ENCODE data around the gene DAB1. TPM values are rescaled to one million over a fixed set of nuclear protein-coding genes. Genes with fewer than 3 reads are reported as not detected.

DAB1 gene
- total RNA-seq, 1 donor from 2014 or later, result 0.25 TPM

GRCh38 chr1:57381871-57382270 lies 42.0 kb downstream of the DAB1 start:
- Histone ChIP-seq H3K27me3 (ENCODE audit: control insufficient read depth, insufficient read depth, low read length) (no peaks in the 10 kb centered on the region), H3K36me3 (ENCODE audit: control insufficient read depth, insufficient read depth, low read length) (no peaks in the 10 kb centered on the region), H3K4me3 (ENCODE audit: low read depth, low read length) (no peak overlapping the region)
- no peak for DNase-seq (ENCODE audit: low read depth)
- TF ChIP-seq CTCF (IDR thresholded peaks at IDR 0.05; ENCODE audit: insufficient read depth, low read length, poor library complexity, severe bottlenecking), result no peak

- H3K27me3 ChIP-seq (ENCODE audit: control insufficient read depth, insufficient read depth, low read length), result no peaks in the 10 kb centered on the region
Measured at GRCh38 chr1:57381426-57381825, 42.4 kb downstream of the DAB1 start.

DNA sequence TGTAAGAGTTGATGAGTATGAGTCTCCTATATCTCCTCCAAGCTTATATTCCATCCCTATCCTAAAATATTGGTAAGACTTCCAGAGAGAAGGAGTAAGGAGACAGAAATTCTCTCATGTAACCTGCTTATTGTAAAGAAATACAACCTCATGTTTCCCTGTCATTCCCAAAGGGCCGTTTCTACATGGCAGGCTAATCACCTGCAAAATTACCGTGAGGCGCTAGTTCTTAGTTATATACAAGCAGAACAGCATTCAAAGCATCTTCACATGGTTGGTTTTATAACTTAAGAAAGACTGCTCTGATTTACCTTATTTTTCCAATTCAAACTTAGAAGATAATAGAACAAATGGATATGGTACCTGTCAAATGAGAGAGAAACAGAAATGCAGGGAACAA lies 42.9 kb downstream of the DAB1 start:
- no peaks in the 10 kb centered on the region for H3K36me3 ChIP-seq (ENCODE audit: control insufficient read depth, insufficient read depth, low read length)
- no peaks in the 10 kb centered on the region for H3K27me3 ChIP-seq (ENCODE audit: control insufficient read depth, insufficient read depth, low read length)
- DNase-seq (ENCODE audit: low read depth), result no peak
- no peak overlapping the region for H3K4me3 ChIP-seq (ENCODE audit: low read depth, low read length)
- no peak for TF ChIP-seq CTCF (IDR thresholded peaks at IDR 0.05; ENCODE audit: insufficient read depth, low read length, poor library complexity, severe bottlenecking)

More at GRCh38 chr1:57381426-57381825, 42.4 kb downstream of the DAB1 start:
- Histone ChIP-seq H3K36me3 (ENCODE audit: control insufficient read depth, insufficient read depth, low read length) (no peaks in the 10 kb centered on the region), H3K4me3 (ENCODE audit: low read depth, low read length) (no peak overlapping the region)
- no peak for DNase-seq (ENCODE audit: low read depth)
- no peak for TF ChIP-seq CTCF (IDR thresholded peaks at IDR 0.05; ENCODE audit: insufficient read depth, low read length, poor library complexity, severe bottlenecking)

DNA sequence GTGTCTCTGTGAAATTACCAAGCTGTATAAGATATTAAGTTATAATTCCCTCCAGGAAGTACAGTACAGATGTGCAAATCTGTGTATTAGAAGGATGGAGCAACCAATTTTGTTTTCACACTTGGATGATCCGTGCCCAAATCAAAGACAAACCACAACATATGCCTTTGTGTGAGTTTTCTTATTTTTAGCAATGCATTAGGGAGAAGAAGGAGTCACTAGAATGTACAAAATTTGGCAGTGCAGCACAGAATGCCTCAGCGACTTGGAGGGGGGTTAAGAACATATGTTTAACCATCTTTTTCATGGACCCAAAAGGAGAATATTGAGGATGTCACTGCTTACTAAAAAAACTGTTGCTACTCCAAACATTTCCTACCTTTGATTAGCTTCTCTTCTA lies 45.3 kb downstream of the DAB1 start:
- DNase-seq (ENCODE audit: low read depth), result no peak
- no peaks in the 10 kb centered on the region for H3K27me3 ChIP-seq (ENCODE audit: control insufficient read depth, insufficient read depth, low read length)
- no peaks in the 10 kb centered on the region for H3K36me3 ChIP-seq (ENCODE audit: control insufficient read depth, insufficient read depth, low read length)
- TF ChIP-seq CTCF (IDR thresholded peaks at IDR 0.05; ENCODE audit: insufficient read depth, low read length, poor library complexity, severe bottlenecking), result no peak
- no peak overlapping the region for H3K4me3 ChIP-seq (ENCODE audit: low read depth, low read length)

GRCh38 chr1:57377339-57378139 lies 46.3 kb downstream of the DAB1 start:
- DNase-seq (ENCODE audit: low read depth), result no peak
- no peak for TF ChIP-seq CTCF (IDR thresholded peaks at IDR 0.05; ENCODE audit: insufficient read depth, low read length, poor library complexity, severe bottlenecking)

GRCh38 chr1:57376041-57376440 lies 47.8 kb downstream of the DAB1 start:
- DNase-seq (ENCODE audit: low read depth), result no peak
- H3K36me3 ChIP-seq (ENCODE audit: control insufficient read depth, insufficient read depth, low read length), result no peaks in the 10 kb centered on the region
- no peak overlapping the region for H3K4me3 ChIP-seq (ENCODE audit: low read depth, low read length)
- TF ChIP-seq CTCF (IDR thresholded peaks at IDR 0.05; ENCODE audit: insufficient read depth, low read length, poor library complexity, severe bottlenecking), result no peak
- H3K27me3 ChIP-seq (ENCODE audit: control insufficient read depth, insufficient read depth, low read length), result no peaks in the 10 kb centered on the region

More at GRCh38 chr1:57377339-57378139, 46.3 kb downstream of the DAB1 start:
- Histone ChIP-seq H3K4me3 (ENCODE audit: low read depth, low read length) (no peak overlapping the region), H3K36me3 (ENCODE audit: control insufficient read depth, insufficient read depth, low read length) (no peaks in the 10 kb centered on the region), H3K27me3 (ENCODE audit: control insufficient read depth, insufficient read depth, low read length) (no peaks in the 10 kb centered on the region)

All from kidney epithelial cell (primary cell).